PC-9 (cell line): ENCODE data around the gene MVP. TPM values are rescaled to one million over a fixed set of nuclear protein-coding genes. Genes with fewer than 3 reads are reported as not detected.

Experiments used
- BruUV-seq: library from RNA; stranded (reverse); fragments of 400-500 nt; replicated peaks from 2 replicates; lab custom pipeline; 2021; lab: Mats Ljungman, UMichigan
- CTCF ChIA-PET: fragments of 300-600 bp; sonication (Branson Sonifier 250); formaldehyde crosslinking; loops from one replicate; lab custom pipeline; 2022; ENCODE audit warnings: antibody characterized with exemption; lab: Charles Lee
- POLR2A ChIA-PET: fragments of 300-600 bp; sonication (Branson Sonifier 250); formaldehyde crosslinking; loops from one replicate; lab custom pipeline; 2022; ENCODE audit warnings: antibody characterized with exemption; ENCODE audit not compliant: unreplicated experiment; lab: Charles Lee
- DNase-seq, 2 experiments: peaks; one replicate each; pipeline versions ENCODE4 v3.0.0 to v3.0.0-alpha.2; 2015 to 2022; ENCODE audit warnings: mixed read lengths in 1 of 2
- H2AFZ ChIP-seq: fragments of 200-600 bp; sonication (generic); 2 replicates; pipeline ENCODE4 v1.8.1; 2017; ENCODE audit warnings: antibody characterized with exemption
- H3F3A ChIP-seq: fragments of 200-600 bp; sonication (generic); 2 replicates; pipeline ENCODE4 v1.8.1; 2017; ENCODE audit warnings: antibody characterized with exemption, mild to moderate bottlenecking, low read depth; ENCODE audit not compliant: insufficient read depth
- H3K27ac ChIP-seq: fragments of 200-600 bp; sonication (generic); 2 replicates; pipeline ENCODE4 v1.6.1; 2016; ENCODE audit warnings: mixed run types
- H3K27me3 ChIP-seq: fragments of 200-600 bp; sonication (generic); 2 replicates; pipeline ENCODE4 v1.6.1; 2016; ENCODE audit warnings: low read depth, mixed run types; ENCODE audit not compliant: insufficient read depth
- H3K36me3 ChIP-seq: fragments of 200-600 bp; sonication (generic); 2 replicates; pipeline ENCODE4 v1.6.1; 2016; ENCODE audit warnings: low read depth, mixed run types
- H3K4me1 ChIP-seq: fragments of 200-600 bp; sonication (generic); replicated peaks from 2 replicates; pipeline ENCODE4 v1.6.1; 2016; ENCODE audit warnings: mixed run types; ENCODE audit not compliant: insufficient read depth
- H3K4me2 ChIP-seq: fragments of 200-600 bp; sonication (generic); 2 replicates; pipeline ENCODE4 v1.6.1; 2017; ENCODE audit warnings: mixed run types
- H3K4me3 ChIP-seq: fragments of 200-600 bp; sonication (generic); 2 replicates; pipeline ENCODE4 v1.6.1; 2016; ENCODE audit warnings: mixed run types
- H3K79me2 ChIP-seq: fragments of 200-600 bp; sonication (generic); 2 replicates; pipeline ENCODE4 v1.6.1; 2017; ENCODE audit warnings: low read depth, mixed run types
- H3K9me2 ChIP-seq: fragments of 200-600 bp; sonication (generic); 2 replicates; pipeline ENCODE4 v1.8.1; 2017; ENCODE audit warnings: mild to moderate bottlenecking; ENCODE audit not compliant: insufficient read depth
- H3K9me3 ChIP-seq: fragments of 200-600 bp; sonication (generic); 2 replicates; pipeline ENCODE4 v1.8.1; 2016; ENCODE audit warnings: low read depth; ENCODE audit not compliant: insufficient read depth
- H4K20me1 ChIP-seq: fragments of 200-600 bp; sonication (generic); 2 replicates; pipeline ENCODE4 v1.8.1; 2017; ENCODE audit not compliant: insufficient read depth
- CTCF ChIP-seq: fragments of 200-600 bp; sonication (generic); conservative IDR thresholded peaks from 2 replicates; pipeline ENCODE4 v1.6.1; 2017; ENCODE audit warnings: mixed run types, antibody characterized with exemption, mild to moderate bottlenecking, moderate library complexity
- EZH2 ChIP-seq: fragments of 200-600 bp; sonication (generic); IDR thresholded peaks from 2 replicates; pipeline ENCODE4 v1.8.0; 2017; ENCODE audit warnings: antibody characterized with exemption, low read depth
- intact Hi-C: fragments of 100-400 bp; cut with micrococcal nuclease; formaldehyde crosslinking; loops from one replicate; pipeline ENCODE4 v1.10.0; 2022; ENCODE audit not compliant: unreplicated experiment
- total RNA-seq: library from RNA; stranded (reverse); gene quantifications from 2 replicates; pipeline ENCODE4 v1.2.3, GENCODE V29; 2021

Gene MVP
- total RNA-seq, 1 experiment from 2014 or later: 208 TPM

DNA sequence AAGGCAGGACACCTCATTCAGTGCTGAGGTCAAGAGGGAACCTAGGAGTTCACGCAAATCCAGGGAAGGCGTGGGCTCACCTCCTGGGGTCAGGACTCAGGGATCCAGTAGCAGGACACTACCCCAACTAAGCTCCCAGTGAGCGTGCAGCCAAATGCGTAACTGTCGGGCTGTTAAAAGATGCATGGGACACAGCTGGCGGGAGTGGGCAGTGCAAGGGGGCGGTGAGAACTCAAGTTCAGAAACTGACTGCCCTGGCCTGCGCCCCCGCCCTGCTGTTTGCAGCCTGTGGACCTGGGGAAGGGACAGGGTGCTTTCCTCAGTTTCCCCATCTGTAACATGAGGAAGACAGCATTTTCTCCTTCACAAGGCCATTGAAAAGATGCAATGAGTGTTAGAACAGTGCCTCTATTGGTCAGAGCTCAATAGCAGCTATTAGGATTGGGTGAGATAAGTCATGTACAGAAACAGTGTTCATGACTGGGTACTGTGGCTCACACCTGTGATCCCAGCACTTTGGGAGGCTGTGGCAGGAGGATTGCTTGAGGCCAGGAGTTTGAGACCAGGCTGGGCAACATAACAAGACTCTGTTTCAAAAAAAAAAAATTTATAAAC lies 22.6 kb downstream of the MVP start:
- CTCF ChIA-PET: interaction anchor here (0.7 kb wide), 1 partner anchor 22 kb away, joined by 3 read pairs; no protein-coding TSS in a partner anchor
- DNase-seq: no peak
- POLR2A ChIA-PET: interaction anchor here (0.6 kb wide), 1 partner anchor 824 kb away, joined by 3 read pairs; no protein-coding TSS in a partner anchor
- Histone ChIP-seq H3K4me2 (no peak overlapping the region), H4K20me1 (no peaks in the 10 kb centered on the region), H3K4me1 (no peaks in the 10 kb centered on the region), H3K27ac (no peak overlapping the region), H3K4me3 (no peak overlapping the region), H3K9me2 (no peaks in the 10 kb centered on the region), H3K36me3 (no peaks in the 10 kb centered on the region), H3K27me3 (no peaks in the 10 kb centered on the region), H3K79me2 (no peaks in the 10 kb centered on the region), H3F3A (no peaks in the 10 kb centered on the region; the same call in 1 of the 2 replicates), H2AFZ (no peak overlapping the region), H3K9me3 (no peaks in the 10 kb centered on the region)
- intact Hi-C loops: no loop called here
- no TSS peak for BruUV-seq
- no peak; the same call in 1 of the 2 replicates for TF ChIP-seq CTCF
- no peak for TF ChIP-seq EZH2

DNA sequence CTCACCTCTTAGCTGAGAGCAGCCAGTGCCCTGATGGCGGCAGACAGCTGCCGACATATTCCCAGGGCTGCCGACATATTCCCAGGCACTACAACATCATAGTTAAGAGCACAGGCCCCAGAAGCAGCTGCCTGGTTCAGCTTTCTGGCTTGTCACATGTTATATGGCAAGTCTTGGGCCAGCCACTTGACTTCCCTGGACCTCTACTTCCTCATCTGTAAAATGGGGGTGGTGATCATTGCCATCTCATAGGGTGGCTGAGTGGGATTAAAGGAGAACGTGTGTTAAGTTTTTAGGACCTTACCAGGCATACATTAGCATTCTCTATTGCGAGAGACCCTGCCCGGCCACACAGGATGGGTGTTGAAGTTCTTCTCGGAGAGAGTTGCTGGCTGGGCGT lies 23.7 kb downstream of the MVP start:
- H4K20me1 ChIP-seq: no peaks in the 10 kb centered on the region
- no peaks in the 10 kb centered on the region for H3K36me3 ChIP-seq
- H3K4me1 ChIP-seq: no peaks in the 10 kb centered on the region
- BruUV-seq: no TSS peak
- H3K9me3 ChIP-seq: no peaks in the 10 kb centered on the region
- no peak overlapping the region for H3K4me2 ChIP-seq
- CTCF ChIA-PET: no interaction called here
- no peaks in the 10 kb centered on the region; the same call in 1 of the 2 replicates for H3F3A ChIP-seq
- intact Hi-C loops: no loop called here
- TF ChIP-seq EZH2 (no peak), CTCF (no peak)
- no peak overlapping the region for H2AFZ ChIP-seq
- no peaks in the 10 kb centered on the region for H3K27me3 ChIP-seq
- H3K79me2 ChIP-seq: no peaks in the 10 kb centered on the region
- POLR2A ChIA-PET: no interaction called here
- no peak overlapping the region for H3K4me3 ChIP-seq
- H3K27ac ChIP-seq: no peak overlapping the region
- H3K9me2 ChIP-seq: no peaks in the 10 kb centered on the region
- no peak for DNase-seq

- H2AFZ ChIP-seq: no peak overlapping the region
- no peaks in the 10 kb centered on the region for H3K9me2 ChIP-seq
- no peaks in the 10 kb centered on the region for H3K36me3 ChIP-seq
- no peaks in the 10 kb centered on the region; the same call in 1 of the 2 replicates for H3F3A ChIP-seq
- no peak overlapping the region for H3K27ac ChIP-seq
- H3K4me1 ChIP-seq: no peaks in the 10 kb centered on the region
- ChIA-PET CTCF (interaction anchor here (0.7 kb wide), 1 partner anchor 147 kb away, joined by 3 read pairs; no protein-coding TSS in a partner anchor), POLR2A (no interaction called here)
- BruUV-seq: no TSS peak
- no peaks in the 10 kb centered on the region for H3K9me3 ChIP-seq
- H3K4me3 ChIP-seq: no peak overlapping the region
- TF ChIP-seq EZH2 (no peak), CTCF (no peak)
- H4K20me1 ChIP-seq: no peaks in the 10 kb centered on the region
- H3K4me2 ChIP-seq: no peak overlapping the region
- intact Hi-C loops: no loop called here
- DNase-seq: no peak
- H3K27me3 ChIP-seq: no peaks in the 10 kb centered on the region
- no peaks in the 10 kb centered on the region for H3K79me2 ChIP-seq
Observed at GRCh38 chr16:29844575-29845331, 24.5 kb downstream of the MVP start.
